ENCODE measurements around the gene LITAFD. TPM values are rescaled to one million over a fixed set of nuclear protein-coding genes. Genes with fewer than 3 reads are reported as not detected.
A peak's percentile ranks its signal among the peaks of the same experiment; 100 is the strongest.

Gene LITAFD
- total RNA-seq, 1 experiment from 2014 or later: not detected

GRCh38 chr16:8847145-8847544 lies 35.0 kb upstream of the LITAFD start:
- BruUV-seq (replicated peaks): no TSS peak
- Mint-ChIP-seq H3K4me1 (ENCODE audit: low read depth, unreplicated experiment) (peaks cover 14% of the 10 kb centered on the region), H3K27ac (ENCODE audit: unreplicated experiment) (no peak overlapping the region)

GRCh38 chr16:8847623-8848022 lies 34.5 kb upstream of the LITAFD start:
- no peak overlapping the region for H3K4me3 Mint-ChIP-seq (ENCODE audit: unreplicated experiment)
- H3K27me3 Mint-ChIP-seq (ENCODE audit: insufficient read depth, unreplicated experiment): no peaks in the 10 kb centered on the region
- Histone ChIP-seq H3K4me3 (ENCODE audit: low read depth, low read length) (no peak overlapping the region), H3K4me1 (no peaks in the 10 kb centered on the region), H3K9me3 (no peaks in the 10 kb centered on the region), H3K27me3 (replicated peaks; ENCODE audit: control insufficient read depth, insufficient read depth, low read length) (no peaks in the 10 kb centered on the region), H3K36me3 (ENCODE audit: control insufficient read depth, insufficient read depth, low read length) (peaks cover 4% of the 10 kb centered on the region; the same call in 1 of the 2 replicates)
- BruUV-seq (replicated peaks): no TSS peak
- peaks cover 9% of the 10 kb centered on the region for H3K4me1 Mint-ChIP-seq (ENCODE audit: low read depth, unreplicated experiment)
- H3K36me3 Mint-ChIP-seq (ENCODE audit: insufficient read depth, unreplicated experiment): peaks cover 67% of the 10 kb centered on the region
- ChIA-PET CTCF (no interaction called here), POLR2A (no interaction called here)
- DNase-seq: no peak
- no peak for TF ChIP-seq CTCF (IDR thresholded peaks at IDR 0.05; ENCODE audit: insufficient read depth in 1 of 2, low read depth in 1 of 2, low read length in 1 of 2, severe bottlenecking in 1 of 2, unreplicated experiment in 1 of 2)
- no peak overlapping the region for H3K27ac Mint-ChIP-seq (ENCODE audit: unreplicated experiment)
- intact Hi-C loops (cut with micrococcal nuclease; ENCODE audit: unreplicated experiment): no loop called here
- no peaks in the 10 kb centered on the region for H3K9me3 Mint-ChIP-seq (ENCODE audit: unreplicated experiment)

More at GRCh38 chr16:8847145-8847544, 35.0 kb upstream of the LITAFD start:
- H3K27me3 ChIP-seq (replicated peaks; ENCODE audit: control insufficient read depth, insufficient read depth, low read length): no peaks in the 10 kb centered on the region
- TF ChIP-seq CTCF (IDR thresholded peaks at IDR 0.05; ENCODE audit: insufficient read depth in 1 of 2, low read depth in 1 of 2, low read length in 1 of 2, severe bottlenecking in 1 of 2, unreplicated experiment in 1 of 2): no peak
- H3K4me1 ChIP-seq: no peaks in the 10 kb centered on the region
- no peak overlapping the region for H3K4me3 ChIP-seq (ENCODE audit: low read depth, low read length)
- Mint-ChIP-seq H3K9me3 (ENCODE audit: unreplicated experiment) (no peaks in the 10 kb centered on the region), H3K4me3 (ENCODE audit: unreplicated experiment) (no peak overlapping the region), H3K36me3 (ENCODE audit: insufficient read depth, unreplicated experiment) (peaks cover 64% of the 10 kb centered on the region), H3K27me3 (ENCODE audit: insufficient read depth, unreplicated experiment) (no peaks in the 10 kb centered on the region)
- H3K9me3 ChIP-seq: no peaks in the 10 kb centered on the region
- intact Hi-C loops (cut with micrococcal nuclease; ENCODE audit: unreplicated experiment): no loop called here
- ChIA-PET POLR2A (no interaction called here), CTCF (no interaction called here)
- peaks cover 4% of the 10 kb centered on the region; the same call in 1 of the 2 replicates for H3K36me3 ChIP-seq (ENCODE audit: control insufficient read depth, insufficient read depth, low read length)
- DNase-seq: no peak

GRCh38 chr16:8848231-8848938 lies 33.8 kb upstream of the LITAFD start:
- intact Hi-C loops (cut with micrococcal nuclease; ENCODE audit: unreplicated experiment): no loop called here
- BruUV-seq (replicated peaks): TSS peak; percentile 18
- peaks cover 7% of the 10 kb centered on the region; the same call in 1 of the 2 replicates for H3K36me3 ChIP-seq (ENCODE audit: control insufficient read depth, insufficient read depth, low read length)
- H3K36me3 Mint-ChIP-seq (ENCODE audit: insufficient read depth, unreplicated experiment): peaks cover 73% of the 10 kb centered on the region
- POLR2A ChIA-PET: no interaction called here
- H3K27me3 Mint-ChIP-seq (ENCODE audit: insufficient read depth, unreplicated experiment): no peaks in the 10 kb centered on the region
- DNase-seq: no peak
- TF ChIP-seq CTCF (IDR thresholded peaks at IDR 0.05; ENCODE audit: insufficient read depth in 1 of 2, low read depth in 1 of 2, low read length in 1 of 2, severe bottlenecking in 1 of 2, unreplicated experiment in 1 of 2): no peak
- no peak overlapping the region for H3K4me3 Mint-ChIP-seq (ENCODE audit: unreplicated experiment)
- no peak overlapping the region for H3K27ac Mint-ChIP-seq (ENCODE audit: unreplicated experiment)
- CTCF ChIA-PET: no interaction called here
- H3K9me3 ChIP-seq: no peaks in the 10 kb centered on the region
- no peaks in the 10 kb centered on the region for H3K9me3 Mint-ChIP-seq (ENCODE audit: unreplicated experiment)
- H3K4me1 ChIP-seq: no peaks in the 10 kb centered on the region
- H3K4me3 ChIP-seq (ENCODE audit: low read depth, low read length): no peak overlapping the region
- H3K4me1 Mint-ChIP-seq (ENCODE audit: low read depth, unreplicated experiment): peaks cover 7% of the 10 kb centered on the region
- H3K27me3 ChIP-seq (replicated peaks; ENCODE audit: control insufficient read depth, insufficient read depth, low read length): no peaks in the 10 kb centered on the region
